ENCODE measurements around the gene FBXW8.

FBXW8 gene

GRCh38 chr12:116990971-116991966 is 80.5 kb downstream of the FBXW8 start:
- no peak for DNase-seq (ENCODE audit: low spot score)

- no peak for DNase-seq (ENCODE audit: low spot score)
Measured at GRCh38 chr12:116996093-116996492, 85.3 kb downstream of the FBXW8 start.

- DNase-seq (ENCODE audit: low spot score) = no peak
Measured at GRCh38 chr12:116996621-116997020, 85.9 kb downstream of the FBXW8 start.

- DNase-seq (ENCODE audit: low spot score) = no peak
Measured at GRCh38 chr12:116999066-116999465, 88.3 kb downstream of the FBXW8 start.

GRCh38 chr12:117000316-117000715 is 89.6 kb downstream of the FBXW8 start:
- DNase-seq (ENCODE audit: low spot score) = no peak

- DNase-seq (ENCODE audit: low spot score) = no peak
Measured at GRCh38 chr12:117002051-117002817, 91.5 kb downstream of the FBXW8 start.

GRCh38 chr12:117003883-117004404 is 93.2 kb downstream of the FBXW8 start:
- DNase-seq (ENCODE audit: low spot score) = no peak

GRCh38 chr12:117005417-117006046 is 94.8 kb downstream of the FBXW8 start:
- no peak for DNase-seq (ENCODE audit: low spot score)

GRCh38 chr12:117006333-117006732 is 95.6 kb downstream of the FBXW8 start:
- DNase-seq (ENCODE audit: low spot score) = no peak

- no peak for DNase-seq (ENCODE audit: low spot score)
Measured at GRCh38 chr12:117007577-117007976, 96.8 kb downstream of the FBXW8 start.

- no peak for DNase-seq (ENCODE audit: low spot score)
Measured at GRCh38 chr12:117009759-117010158, 99.0 kb downstream of the FBXW8 start.

- no peak for DNase-seq (ENCODE audit: low spot score)
Measured at GRCh38 chr12:117010693-117011451, 100.1 kb downstream of the FBXW8 start.

GRCh38 chr12:117011988-117012805 is 101.4 kb downstream of the FBXW8 start:
- DNase-seq (ENCODE audit: low spot score) = no peak

GRCh38 chr12:117013726-117014125 is 103.0 kb downstream of the FBXW8 start:
- DNase-seq (ENCODE audit: low spot score) = no peak

- DNase-seq (ENCODE audit: low spot score) = no peak
Measured at GRCh38 chr12:117014342-117014887, 103.7 kb downstream of the FBXW8 start.

- no peak for DNase-seq (ENCODE audit: low spot score)
Measured at GRCh38 chr12:117015811-117016210, 105.1 kb downstream of the FBXW8 start.

GRCh38 chr12:117017807-117018206 is 107.1 kb downstream of the FBXW8 start:
- no peak for DNase-seq (ENCODE audit: low spot score)

- DNase-seq (ENCODE audit: low spot score) = no peak
Measured at GRCh38 chr12:117018276-117018675, 107.5 kb downstream of the FBXW8 start.

- DNase-seq (ENCODE audit: low spot score) = no peak
Measured at GRCh38 chr12:117018685-117019084, 107.9 kb downstream of the FBXW8 start.

- no peak for DNase-seq (ENCODE audit: low spot score)
Measured at GRCh38 chr12:117019866-117020265, 109.1 kb downstream of the FBXW8 start.
